Subcutaneous abdominal adipose tissue (tissue), 5 donors: ENCODE data around the gene GNAS-AS1.

Experiments used
- H3K27ac ChIP-seq: one replicate; pipeline ENCODE4 v1.7.0; 2013; ENCODE audit warnings: low read depth, mild to moderate bottlenecking, inconsistent platforms, low read length, moderate library complexity
- H3K27me3 ChIP-seq, 5 donors: one replicate each; pipeline ENCODE4 v1.7.0; 2013; ENCODE audit warnings: low read length in 5 of 5, inconsistent platforms in 1 of 5; ENCODE audit not compliant: control insufficient read depth in 5 of 5, insufficient read depth in 4 of 5
- H3K36me3 ChIP-seq, 5 donors: one replicate each; pipeline ENCODE4 v1.7.0; 2013; ENCODE audit warnings: low read length in 5 of 5; ENCODE audit not compliant: control insufficient read depth in 5 of 5, insufficient read depth in 5 of 5
- H3K4me1 ChIP-seq, 5 donors: one replicate each; pipeline ENCODE4 v1.7.0; 2013; ENCODE audit warnings: low read length in 5 of 5, mild to moderate bottlenecking in 3 of 5, moderate library complexity in 1 of 5; ENCODE audit not compliant: control insufficient read depth in 5 of 5, insufficient read depth in 5 of 5
- H3K4me3 ChIP-seq, 5 donors: one replicate each; pipeline ENCODE4 v1.7.0; 2013; ENCODE audit warnings: low read length in 5 of 5, low read depth in 1 of 5
- H3K9ac ChIP-seq, 5 donors: one replicate each; pipeline ENCODE4 v1.7.0; 2013; ENCODE audit warnings: low read length in 5 of 5, mild to moderate bottlenecking in 4 of 5, moderate library complexity in 3 of 5
- H3K9me3 ChIP-seq, 5 donors: one replicate each; pipeline ENCODE4 v1.7.0; 2013; ENCODE audit warnings: low read length in 5 of 5; ENCODE audit not compliant: control insufficient read depth in 5 of 5
- donor health status: healthy.
- donor health status: healthy.
- donor health status: healthy.
- donor health status: healthy.
- donor health status: healthy.

Gene GNAS-AS1

GRCh38 chr20:58800134-58800871 lies 50.4 kb downstream of the GNAS-AS1 start:
- Histone ChIP-seq H3K9me3 (no peaks in the 10 kb centered on the region), H3K27me3 (peaks cover 0 to 13% (median 12%) of the 10 kb centered on the region in 5 donors), H3K4me1 (no peaks in the 10 kb centered on the region)

GRCh38 chr20:58797371-58798338 lies 53.0 kb downstream of the GNAS-AS1 start:
- H3K9me3 ChIP-seq: no peaks in the 10 kb centered on the region
- no peak overlapping the region for H3K9ac ChIP-seq
- H3K36me3 ChIP-seq: no peaks in the 10 kb centered on the region
- no peak overlapping the region for H3K27ac ChIP-seq
- no peaks in the 10 kb centered on the region for H3K4me1 ChIP-seq
- H3K4me3 ChIP-seq: no peak overlapping the region
- H3K27me3 ChIP-seq: peaks cover 0 to 18% (median 13%) of the 10 kb centered on the region in 5 donors

More at GRCh38 chr20:58800134-58800871, 50.4 kb downstream of the GNAS-AS1 start:
- H3K27ac ChIP-seq: no peak overlapping the region
- H3K9ac ChIP-seq: no peak overlapping the region
- no peaks in the 10 kb centered on the region for H3K36me3 ChIP-seq
- no peak overlapping the region for H3K4me3 ChIP-seq

GRCh38 chr20:58795923-58796245 lies 54.8 kb downstream of the GNAS-AS1 start:
- no peaks in the 10 kb centered on the region for H3K4me1 ChIP-seq
- H3K9ac ChIP-seq: no peak overlapping the region
- no peaks in the 10 kb centered on the region for H3K9me3 ChIP-seq
- no peak overlapping the region for H3K27ac ChIP-seq
- H3K27me3 ChIP-seq: peaks cover 9 to 21% (median 18%) of the 10 kb centered on the region in 5 donors
- H3K36me3 ChIP-seq: no peaks in the 10 kb centered on the region
- no peak overlapping the region for H3K4me3 ChIP-seq

DNA sequence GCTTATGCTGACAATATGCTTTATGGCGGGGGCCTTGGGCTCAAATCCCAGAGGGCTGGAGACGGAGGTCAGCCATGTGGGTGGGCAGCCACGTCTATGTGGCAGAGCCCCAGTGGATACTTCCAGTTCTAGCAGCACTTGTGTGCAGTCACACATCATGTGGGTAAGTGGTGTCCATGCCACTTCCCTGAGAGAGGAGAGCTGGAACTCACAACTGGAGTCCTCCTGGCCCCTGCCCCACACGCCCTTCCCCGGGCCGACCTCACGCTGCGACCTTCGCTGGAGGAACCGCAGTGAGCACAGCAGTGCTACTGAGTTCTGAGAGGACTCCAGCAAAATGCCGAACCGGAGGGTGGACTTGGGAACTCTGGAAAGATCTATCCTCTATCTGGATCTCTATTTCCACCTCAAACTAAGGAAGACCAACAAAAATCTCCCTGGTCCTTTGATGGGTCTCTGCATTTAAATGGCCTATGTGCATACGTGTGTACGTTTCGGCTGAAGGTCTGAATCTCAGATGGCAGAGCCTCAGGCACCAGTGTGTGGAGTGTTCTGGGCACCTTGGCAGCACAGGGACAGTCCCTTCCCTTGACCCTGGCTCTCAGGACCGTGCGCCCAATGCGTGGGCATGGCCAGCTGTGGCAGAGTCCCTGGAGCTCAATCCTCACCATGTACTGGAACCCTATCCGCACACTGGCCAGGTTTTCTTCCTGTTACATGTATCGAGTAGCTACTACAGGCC lies 55.4 kb downstream of the GNAS-AS1 start:
- Histone ChIP-seq H3K4me3 (no peak overlapping the region), H3K36me3 (no peaks in the 10 kb centered on the region), H3K27ac (no peak overlapping the region), H3K4me1 (no peaks in the 10 kb centered on the region), H3K9me3 (no peaks in the 10 kb centered on the region), H3K27me3 (peaks cover 12 to 21% (median 18%) of the 10 kb centered on the region in 5 donors), H3K9ac (no peak overlapping the region)

- Histone ChIP-seq H3K27ac (no peak overlapping the region), H3K4me1 (no peaks in the 10 kb centered on the region), H3K9ac (no peak overlapping the region), H3K36me3 (no peaks in the 10 kb centered on the region), H3K4me3 (no peak overlapping the region), H3K9me3 (no peaks in the 10 kb centered on the region), H3K27me3 (peaks cover 12 to 24% (median 20%) of the 10 kb centered on the region in 5 donors)
Observed at GRCh38 chr20:58794510-58795180, 56.1 kb downstream of the GNAS-AS1 start.

- Histone ChIP-seq H3K27ac (no peak overlapping the region), H3K36me3 (no peaks in the 10 kb centered on the region), H3K4me1 (peaks cover 0 to 5% (median under 1%) of the 10 kb centered on the region in 5 donors), H3K27me3 (peaks cover 12 to 26% (median 23%) of the 10 kb centered on the region in 5 donors), H3K9ac (no peak overlapping the region), H3K9me3 (no peaks in the 10 kb centered on the region), H3K4me3 (no peak overlapping the region)
Observed at GRCh38 chr20:58793512-58794420, 56.9 kb downstream of the GNAS-AS1 start.

DNA sequence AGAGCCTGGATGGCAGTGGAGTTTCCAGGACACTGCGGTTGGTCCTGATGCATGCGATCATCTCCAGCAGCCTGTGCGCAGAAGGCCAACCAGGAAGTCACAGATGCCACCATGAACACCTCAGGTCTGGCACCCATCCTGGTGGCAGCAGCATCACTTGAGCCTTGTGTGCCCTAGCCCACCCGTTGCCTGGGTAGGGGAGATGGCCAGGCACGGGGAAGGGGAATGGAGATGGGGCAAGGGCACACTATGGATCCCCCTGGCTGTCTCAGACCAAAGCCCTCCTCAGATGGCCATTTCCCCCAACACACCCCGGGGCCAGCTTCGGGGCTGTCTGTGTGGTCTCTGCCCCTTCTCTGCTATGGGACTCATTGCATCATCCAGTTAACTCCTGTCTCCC lies 58.3 kb downstream of the GNAS-AS1 start:
- Histone ChIP-seq H3K9ac (no peak overlapping the region), H3K36me3 (no peaks in the 10 kb centered on the region), H3K4me3 (no peak overlapping the region), H3K27ac (no peak overlapping the region), H3K4me1 (peaks cover 0 to 6% (median 2%) of the 10 kb centered on the region in 5 donors), H3K9me3 (no peaks in the 10 kb centered on the region), H3K27me3 (peaks cover 14 to 30% (median 24%) of the 10 kb centered on the region in 5 donors)

DNA sequence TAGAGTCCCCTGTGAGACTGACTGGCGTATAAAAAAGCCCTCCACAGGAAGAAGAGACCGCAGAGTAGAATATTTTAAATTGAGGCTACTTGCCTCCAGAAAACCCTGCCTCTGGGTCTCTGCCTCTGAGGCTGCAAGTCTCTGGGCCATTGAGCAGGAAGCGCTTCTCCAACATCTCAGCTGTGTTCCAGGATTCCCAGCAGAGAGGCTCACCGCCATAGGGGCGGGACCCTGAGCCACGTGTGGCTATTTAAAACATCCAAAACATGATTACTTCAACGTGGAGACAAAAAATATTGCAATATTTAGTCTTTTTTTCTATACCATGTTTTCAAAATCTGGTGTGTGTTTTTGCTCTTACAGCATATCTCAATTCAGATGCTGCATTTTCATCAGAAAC lies 59.4 kb downstream of the GNAS-AS1 start:
- Histone ChIP-seq H3K36me3 (no peaks in the 10 kb centered on the region), H3K9ac (no peak overlapping the region), H3K27me3 (peaks cover 17 to 38% (median 21%) of the 10 kb centered on the region in 5 donors), H3K4me3 (no peak overlapping the region), H3K4me1 (peaks cover 0 to 6% (median 2%) of the 10 kb centered on the region in 5 donors), H3K27ac (no peak overlapping the region), H3K9me3 (no peaks in the 10 kb centered on the region)

- H3K27me3 ChIP-seq: peaks cover 17 to 38% (median 21%) of the 10 kb centered on the region in 5 donors
- H3K9me3 ChIP-seq: no peaks in the 10 kb centered on the region
- no peaks in the 10 kb centered on the region for H3K36me3 ChIP-seq
Observed at GRCh38 chr20:58790454-58790853, 60.2 kb downstream of the GNAS-AS1 start.

More at GRCh38 chr20:58790454-58790853, 60.2 kb downstream of the GNAS-AS1 start:
- Histone ChIP-seq H3K4me3 (no peak overlapping the region), H3K9ac (no peak overlapping the region), H3K27ac (no peak overlapping the region), H3K4me1 (peaks cover 0 to 6% (median 2%) of the 10 kb centered on the region in 5 donors)
